Measurements from ENCODE around the gene RBM12.
A peak's percentile ranks its signal among the peaks of the same experiment; 100 is the strongest.
"Not testable (repeated sequence)": the region's sequence is repeated elsewhere in the genome, so short reads cannot be mapped to it uniquely, and the experiment has no call there.

The RBM12 gene

DNA sequence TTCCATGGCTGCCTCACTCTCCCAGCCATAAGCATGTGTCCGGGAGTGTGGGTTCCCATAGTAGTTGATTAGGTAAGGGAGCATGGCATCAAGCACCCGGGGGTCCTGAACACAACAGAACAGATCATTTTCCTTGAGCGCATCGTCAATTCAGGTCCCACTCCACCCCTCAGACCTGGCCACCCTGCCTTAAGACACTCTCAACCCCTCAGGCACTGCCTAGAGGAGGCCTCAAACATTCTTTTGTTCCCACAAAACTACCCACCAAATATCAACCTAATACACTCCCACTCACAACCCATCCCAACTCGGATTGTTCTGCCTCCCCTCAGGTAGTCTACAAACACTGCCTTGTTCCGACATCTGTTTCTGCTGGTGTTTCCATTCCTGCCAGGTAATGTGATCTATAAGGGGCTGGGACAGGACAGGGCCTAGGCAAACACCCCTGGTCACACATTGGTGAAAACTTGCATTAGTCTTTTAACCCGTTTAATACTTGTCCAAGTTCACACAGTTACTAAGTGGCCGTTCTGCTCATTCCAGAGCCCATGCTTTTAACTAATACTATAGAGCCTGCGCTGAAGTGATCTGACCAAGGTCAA lies 33.1 kb upstream of the RBM12 start:
- DNase-seq = no peak

DNA sequence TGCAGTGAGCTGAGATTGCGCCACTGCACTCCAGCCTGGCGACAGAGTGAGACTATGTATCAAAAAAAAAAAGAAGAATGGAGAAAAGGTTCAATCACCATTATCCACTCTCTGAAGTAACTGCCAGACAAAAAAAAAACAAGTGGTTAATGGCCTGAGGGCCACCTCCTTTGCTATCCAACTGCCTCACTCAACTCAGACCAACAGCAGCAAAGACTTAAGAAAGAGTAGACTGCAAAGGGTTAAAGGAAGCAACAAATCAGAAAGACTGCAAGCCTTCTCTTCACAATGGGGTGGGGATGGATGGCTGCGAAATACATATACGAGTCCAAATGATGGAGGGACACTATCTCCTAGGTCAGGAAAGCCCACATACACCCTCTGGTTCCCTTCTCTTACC lies 31.3 kb upstream of the RBM12 start:
- no peak for DNase-seq

DNA sequence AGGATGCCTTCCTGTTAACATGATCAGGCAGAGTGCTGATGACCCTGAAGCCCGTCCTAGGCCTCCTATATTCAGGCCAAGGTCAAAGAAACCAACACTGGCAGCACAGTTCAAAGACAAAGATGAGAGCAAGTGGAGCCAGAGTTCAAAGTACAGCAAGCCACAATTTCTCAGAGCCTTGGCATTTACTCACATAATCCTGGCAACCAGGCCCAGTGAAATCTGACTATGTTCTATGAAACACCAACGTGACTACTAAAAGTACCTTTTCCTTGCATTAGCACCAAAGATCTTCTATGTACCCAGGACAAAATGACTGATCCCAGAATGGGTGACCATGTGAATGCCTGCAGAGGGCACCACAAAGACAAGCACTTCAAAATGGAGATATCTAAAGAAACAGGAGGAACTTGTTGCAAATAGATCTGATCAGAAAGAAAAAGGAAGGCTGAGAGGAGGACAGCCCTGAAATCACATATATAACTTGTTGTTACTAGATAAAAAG lies 30.6 kb upstream of the RBM12 start:
- no peak for DNase-seq

DNA sequence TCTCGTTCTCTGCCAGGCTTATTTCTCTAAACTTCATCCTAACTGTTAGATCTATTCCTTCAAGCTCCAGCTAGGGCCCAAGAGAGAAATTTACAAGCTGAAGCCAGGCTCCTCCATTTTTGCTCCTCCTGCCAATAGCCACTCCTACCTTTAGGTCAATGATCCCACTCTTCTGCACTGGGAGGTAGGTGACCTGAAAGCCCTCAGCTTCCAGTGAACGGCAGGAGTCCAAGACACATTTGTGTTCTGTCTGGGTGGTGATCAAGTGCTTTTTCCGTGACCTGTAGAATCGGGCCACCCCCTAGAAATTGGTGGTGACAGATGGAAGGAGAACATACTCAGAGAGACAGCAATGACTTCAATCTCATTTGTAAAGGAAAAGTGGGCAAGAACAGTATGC lies 25.6 kb upstream of the RBM12 start:
- no peak for DNase-seq

DNA sequence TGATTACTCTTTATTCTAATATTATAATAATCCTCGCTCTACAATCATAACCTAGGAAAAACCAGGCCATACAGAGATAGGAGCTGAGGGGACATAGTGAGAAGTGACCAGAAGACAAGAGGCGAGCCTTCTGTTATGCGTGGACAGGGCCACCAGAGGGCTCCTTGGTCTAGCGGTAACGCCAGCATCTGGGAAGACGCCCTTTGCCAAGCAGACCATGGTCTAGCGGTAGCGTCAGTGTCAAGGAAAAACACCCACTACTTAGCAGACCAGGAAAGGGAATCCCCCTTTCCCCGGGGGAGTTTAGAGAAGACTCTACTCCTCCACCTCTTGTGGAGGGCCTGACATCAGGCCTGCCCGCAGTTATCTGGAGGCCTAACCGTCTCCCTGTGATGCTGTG lies 22.2 kb upstream of the RBM12 start:
- DNase-seq = not testable (repeated sequence)

DNA sequence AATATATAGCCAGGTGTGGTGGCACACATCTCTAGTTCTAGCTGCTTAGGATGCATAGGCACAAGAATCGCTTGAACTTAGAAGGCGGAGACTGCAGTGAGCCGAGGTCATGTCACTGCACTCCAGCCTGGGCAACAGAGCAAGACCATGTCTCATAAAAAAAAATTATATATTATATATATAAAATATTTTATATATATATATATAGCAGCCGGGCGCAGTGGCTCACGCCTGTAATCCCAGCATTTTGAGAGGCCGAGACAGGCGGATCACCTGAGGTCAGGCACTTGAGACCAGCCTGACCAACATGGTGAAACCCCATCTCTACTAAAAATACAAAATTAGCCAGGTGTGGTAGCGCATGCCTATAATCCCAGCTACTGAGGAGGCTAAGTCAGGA lies 20.7 kb upstream of the RBM12 start:
- DNase-seq = not testable (repeated sequence)

DNA sequence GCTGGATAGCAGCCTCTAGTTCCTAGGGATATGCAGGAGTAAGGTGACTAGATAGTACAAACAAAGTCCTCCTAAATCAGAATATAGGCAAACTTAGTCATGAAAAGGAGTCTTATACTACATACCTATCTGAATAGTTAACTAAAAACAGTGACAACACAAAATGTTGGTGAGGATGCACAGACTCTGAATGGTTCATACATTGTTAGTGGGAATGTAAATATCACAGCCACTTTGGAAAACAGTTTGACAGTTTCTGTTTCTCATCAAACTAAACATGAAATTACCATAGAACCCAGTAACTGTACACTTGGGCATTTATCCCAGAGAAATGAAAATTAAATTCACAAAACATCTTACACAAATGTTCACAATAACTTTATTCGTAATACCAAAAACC lies 17.3 kb upstream of the RBM12 start:
- DNase-seq = no peak

DNA sequence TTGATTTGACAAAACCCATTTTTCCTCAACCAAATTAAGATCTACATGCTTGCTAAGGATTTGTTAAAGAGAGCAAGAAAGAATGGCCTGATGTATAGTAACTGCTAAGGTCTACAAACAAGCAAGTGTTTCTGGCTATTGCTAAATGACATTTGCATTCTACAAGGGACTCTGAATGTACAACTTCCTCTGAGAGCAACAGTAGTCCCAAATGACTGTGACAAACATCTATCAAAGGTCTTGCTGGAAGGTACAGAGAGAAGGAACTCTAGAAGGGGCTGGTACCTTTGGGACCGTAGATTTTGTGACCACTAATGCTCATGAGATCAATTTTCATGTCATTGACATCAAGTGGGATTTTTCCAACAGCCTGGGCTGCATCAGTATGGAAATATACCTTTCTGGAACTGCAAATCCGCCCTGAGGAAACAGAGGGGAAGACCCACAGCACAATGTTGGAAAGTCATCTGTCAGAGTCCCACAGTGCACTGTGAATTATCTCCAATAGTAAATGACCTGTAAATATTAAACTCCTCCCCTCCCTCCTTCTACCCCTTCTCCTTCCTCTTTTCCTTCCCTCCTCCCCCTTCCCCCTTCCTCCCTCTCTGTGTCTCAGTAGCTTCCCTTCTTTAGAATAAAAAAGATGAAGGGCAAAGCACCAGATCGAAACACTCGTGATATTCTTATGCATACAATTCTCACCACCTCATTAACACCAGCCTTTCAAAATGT lies 15.9 kb upstream of the RBM12 start:
- no peak for DNase-seq

DNA sequence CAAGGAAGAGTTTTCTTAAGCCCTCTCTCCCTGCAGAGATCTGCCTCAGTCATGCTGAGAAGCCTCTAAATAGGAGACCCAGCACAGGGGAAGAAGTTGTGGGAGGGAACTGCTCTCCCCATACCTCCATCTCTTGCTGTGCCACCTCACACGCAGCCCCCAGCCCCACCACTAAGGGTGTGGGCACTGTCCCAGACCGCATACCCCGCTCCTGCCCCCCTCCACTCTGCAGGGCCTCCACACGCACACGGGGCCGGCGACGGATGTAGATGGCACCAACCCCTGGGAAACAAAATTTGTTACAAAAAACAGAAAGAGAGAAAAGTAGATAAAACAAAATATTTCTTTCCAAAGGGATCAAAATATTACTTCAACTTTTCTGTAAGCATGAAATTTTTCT lies 10.2 kb upstream of the RBM12 start:
- DNase-seq = no peak

DNA sequence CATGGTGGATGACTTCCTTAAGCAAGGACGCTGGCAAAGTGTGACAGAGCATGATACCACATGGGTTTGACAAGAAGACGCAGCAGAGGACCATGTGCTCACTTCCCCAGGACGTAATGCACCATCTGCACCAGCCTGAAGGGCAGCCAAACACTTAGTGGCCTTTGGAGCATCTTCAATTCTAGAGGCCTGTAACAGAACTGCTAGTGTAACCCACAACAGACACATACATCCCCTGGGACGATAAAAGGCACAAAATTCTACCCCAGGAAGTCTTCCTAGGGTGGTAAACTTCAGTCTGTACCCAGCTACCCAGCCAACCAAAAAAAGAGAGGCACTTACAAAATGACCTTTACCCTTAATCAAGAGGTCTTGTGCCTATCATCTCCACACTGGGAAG lies 9.2 kb upstream of the RBM12 start:
- DNase-seq = no peak

DNA sequence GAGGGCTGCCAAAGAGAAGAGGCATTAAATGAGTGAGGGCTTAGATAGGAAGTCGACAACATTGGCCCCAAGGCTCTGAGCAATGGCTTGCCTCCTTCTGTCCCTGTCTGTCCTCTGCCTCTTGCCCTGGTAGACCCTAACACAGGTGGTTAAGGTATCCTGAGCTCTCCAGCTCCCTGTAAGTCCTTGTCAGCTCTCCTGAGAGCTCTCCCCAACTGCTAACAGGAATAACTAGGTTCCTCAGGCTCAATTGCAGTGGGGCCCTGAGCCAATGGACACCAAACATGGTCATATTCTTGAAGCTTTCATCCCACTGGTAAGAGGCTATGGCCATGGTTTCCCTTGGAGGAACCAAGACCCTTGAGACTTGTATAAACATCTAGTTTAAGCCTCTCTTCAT lies 5.0 kb upstream of the RBM12 start:
- DNase-seq = no peak

DNA sequence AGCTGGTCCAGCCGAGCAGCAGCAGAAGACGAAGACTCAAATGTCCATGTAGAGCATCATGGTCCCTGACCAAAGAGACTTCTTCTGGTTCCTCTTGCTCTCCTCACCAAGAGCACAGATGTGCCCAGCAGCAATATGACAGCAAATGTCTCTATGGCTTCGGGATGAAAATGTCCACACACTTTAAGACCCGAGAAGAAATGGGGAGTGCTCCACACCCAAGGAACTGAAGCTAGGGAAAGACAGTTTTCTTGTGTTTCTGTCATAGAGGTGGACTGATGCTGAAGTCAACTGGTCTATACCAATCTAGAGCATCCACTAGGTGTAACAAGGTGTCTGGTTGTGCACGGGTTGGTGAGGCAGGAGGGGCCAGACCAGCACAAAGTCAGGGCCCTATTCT lies 4.5 kb upstream of the RBM12 start:
- DNase-seq = no peak

DNA sequence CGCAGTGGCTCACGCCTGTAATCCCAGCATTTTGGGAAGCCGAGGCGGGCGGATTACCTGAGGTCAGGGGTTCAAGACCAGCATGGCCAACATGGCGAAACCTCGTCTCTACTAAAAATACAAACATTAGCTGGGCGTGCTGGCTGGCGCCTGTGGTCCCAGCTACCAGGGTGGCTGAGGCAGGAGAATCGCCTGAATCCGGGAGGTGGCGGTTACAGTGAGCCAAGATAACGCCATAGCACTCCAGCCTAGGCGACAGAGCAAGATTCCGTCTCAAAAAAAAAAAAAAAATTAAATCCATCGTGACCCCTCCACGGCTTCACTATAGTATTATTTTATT lies 1.2 kb upstream of the RBM12 start:
- DNase-seq = no peak

DNA sequence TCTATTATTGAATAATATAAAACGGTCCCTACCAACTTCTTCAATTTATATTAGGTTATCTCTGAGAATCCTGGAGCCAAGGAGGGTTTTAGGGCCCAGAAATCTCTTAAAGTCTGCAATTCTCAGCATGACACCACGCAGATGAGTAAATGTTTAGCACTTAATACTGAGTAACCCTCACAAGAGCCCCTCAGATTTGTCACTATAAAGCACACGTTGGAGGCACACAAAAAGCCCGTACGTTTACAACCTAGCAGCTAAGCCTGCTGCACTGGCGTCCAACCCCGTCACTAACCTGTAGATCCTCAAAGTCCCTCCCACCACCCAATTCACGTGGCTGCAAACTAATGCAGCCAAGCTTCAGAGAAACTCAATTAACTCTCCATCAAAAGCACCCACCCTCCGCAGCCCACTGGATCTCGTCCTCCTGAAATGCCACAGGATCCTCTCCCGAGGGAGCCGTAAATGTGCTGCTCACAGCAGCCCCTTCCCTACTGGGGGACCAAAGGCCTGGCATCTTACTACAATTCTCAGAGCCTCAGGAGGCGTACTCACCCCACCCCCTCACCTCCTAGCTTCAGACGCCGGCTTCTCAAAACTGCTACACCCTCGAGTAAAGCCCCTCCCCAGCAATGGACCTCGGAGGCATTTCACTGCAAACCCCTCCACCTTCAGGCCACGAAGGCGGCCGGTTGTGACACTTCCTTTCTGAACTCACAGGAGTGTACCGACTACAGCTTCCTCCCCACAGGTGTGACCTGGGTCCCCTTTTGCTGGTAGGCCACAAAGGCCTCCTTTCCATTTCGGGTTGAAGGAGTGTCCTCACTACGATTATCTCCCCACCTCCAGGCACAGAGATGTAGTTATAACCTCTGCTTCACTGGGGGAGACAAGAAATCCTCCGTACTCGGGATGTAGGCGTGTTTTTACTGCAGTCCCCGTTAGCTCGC lies 909 bp downstream of the RBM12 start:
- DNase-seq = peak; percentile 17 to 47 (median 30)

DNA sequence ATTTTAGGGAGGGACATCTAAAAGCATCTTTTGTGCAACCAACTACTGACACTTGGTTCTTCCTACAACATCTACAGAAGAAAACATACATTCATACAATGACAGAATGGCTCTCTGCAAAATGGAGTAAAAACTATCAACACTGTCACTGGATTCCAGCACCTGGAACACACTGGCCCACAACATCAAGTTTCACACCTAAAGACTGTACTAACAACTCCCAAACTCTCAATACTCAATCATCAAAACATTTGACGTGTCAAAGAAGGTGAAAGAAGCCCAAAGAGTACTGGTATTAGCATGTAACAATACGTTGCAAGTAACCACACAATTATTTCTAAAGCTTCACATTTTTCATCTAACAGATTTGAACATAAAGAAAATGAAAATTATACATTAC lies 2.1 kb downstream of the RBM12 start:
- DNase-seq = no peak

DNA sequence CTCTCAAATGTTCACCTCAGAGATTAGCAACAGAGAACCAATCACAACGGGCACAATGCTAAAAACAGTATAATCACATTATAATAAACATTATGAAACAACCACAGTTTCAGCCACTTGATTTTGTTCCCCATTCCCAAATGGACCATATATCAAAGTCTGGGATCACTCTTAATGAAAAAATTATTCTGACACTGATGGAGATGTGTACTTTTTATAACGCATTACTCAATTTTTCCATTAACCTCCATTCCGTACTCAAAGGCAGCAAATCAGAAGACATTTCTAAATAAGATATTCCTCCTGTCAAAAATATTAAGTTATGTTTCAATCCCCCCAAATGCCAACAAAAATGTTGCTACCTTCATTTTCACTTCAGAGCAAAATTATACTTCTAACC lies 2.8 kb downstream of the RBM12 start:
- DNase-seq = no peak

DNA sequence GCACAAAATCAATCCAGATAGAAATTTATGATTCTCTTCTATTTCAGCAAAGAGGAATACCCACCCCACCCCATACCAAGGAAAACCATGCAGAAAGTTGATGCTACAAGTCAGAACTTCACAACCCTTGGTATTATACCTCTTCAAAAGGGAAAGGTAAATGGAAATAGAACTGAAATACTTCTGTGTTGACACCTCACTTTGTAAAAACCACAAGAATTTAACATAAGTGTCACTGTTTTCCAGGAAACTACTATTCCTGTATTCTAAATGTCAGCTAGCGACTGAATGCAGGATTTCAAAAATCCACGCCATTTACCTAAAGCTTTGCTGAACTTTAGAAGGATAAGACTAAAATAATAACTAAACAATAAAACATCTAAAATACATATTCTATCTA lies 3.6 kb downstream of the RBM12 start:
- DNase-seq = no peak

DNA sequence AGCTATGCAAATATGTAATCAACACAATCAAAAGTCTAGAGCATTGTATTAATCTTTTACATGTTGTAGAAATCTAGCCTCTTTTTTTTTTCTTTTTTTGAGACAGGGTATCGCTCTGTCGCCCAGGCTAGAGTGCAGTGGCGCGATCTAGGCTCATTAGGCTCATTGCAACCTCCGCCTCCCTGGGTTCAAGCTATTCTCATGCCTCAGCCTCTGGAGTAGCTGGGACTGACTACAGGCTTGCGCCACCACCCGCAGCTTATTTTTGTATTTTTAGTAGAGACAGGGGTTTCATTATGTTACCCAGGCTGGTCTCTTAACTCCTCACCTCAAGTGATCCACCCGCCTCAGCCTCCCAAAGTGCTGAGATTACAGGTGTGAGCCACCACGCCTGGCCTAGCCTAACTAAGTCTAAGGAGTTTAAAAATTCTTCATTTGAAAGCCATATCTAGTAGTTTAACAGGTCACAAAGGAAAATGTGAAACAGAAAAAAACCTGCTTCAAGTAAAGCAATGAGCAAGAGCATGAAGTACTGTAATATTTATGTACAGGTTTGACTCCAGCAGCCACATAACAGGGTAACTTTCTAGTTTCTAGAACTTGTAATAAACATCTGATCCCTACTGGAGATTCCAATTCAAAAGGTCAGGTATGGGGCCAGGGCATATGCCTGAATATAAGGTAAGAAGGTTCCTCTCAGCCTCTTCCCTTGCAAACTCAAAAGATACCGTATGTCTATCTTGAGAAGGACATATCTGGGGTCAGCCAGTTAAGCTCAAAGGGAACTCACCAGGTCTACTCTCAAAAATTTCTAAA lies 4.4 kb downstream of the RBM12 start:
- no peak for DNase-seq

DNA sequence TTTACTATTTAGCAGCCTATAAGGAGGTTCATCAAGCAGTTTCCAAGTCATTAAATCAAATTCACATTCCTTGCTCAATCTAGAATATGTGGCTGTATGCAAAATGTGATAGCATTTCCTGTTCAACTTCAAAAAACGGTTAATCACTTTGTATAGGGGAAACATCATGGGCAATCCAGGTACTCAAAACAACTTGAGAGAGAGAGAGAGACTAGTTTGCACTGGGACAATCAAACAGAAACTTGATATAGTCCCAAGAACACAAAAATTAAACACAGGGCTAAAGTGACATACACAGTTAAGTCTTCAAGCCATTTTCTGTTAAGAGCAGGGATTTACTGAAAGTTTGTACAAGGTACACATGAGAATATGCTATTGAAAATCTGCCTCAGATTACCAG lies 7.4 kb downstream of the RBM12 start:
- DNase-seq = no peak

DNA sequence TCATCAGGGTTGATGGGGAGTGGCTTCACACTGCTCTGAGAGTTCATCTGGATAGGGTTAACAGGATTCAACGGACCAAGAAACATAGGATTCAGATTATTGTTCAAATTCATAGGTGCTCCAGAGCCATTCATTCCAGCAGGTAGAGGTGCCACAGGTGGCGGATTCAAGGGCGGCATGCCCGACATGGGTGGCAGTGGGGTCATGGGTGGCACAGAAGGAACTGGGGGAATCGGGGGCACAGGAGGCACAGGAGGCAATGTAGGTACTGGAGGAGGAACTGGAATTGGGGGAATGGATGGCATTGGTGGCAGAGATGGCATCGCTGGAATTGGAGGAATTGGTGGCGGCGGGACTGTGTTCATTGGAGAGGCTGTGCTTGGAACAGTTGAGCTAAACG lies 10.3 kb downstream of the RBM12 start:
- DNase-seq = no peak

DNA sequence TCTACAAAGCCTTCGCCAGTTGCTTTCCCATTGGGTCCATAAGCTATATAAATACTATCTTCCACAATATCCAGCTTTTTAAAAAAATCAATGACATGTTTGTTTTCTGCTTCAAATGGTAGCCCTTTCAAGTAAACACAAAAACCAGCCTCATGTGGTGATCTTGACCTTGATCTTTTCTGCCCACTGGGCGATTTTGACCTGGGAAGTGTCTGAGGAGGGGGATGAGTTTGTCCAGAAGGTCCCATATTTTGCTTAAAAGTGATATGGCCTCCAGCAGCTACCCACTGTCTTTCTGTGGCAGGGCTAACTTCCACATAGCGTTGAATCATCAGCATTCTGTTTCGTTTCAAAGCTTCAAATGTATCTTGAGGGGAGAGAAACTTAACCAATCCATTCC lies 10.8 kb downstream of the RBM12 start:
- no peak for DNase-seq

DNA sequence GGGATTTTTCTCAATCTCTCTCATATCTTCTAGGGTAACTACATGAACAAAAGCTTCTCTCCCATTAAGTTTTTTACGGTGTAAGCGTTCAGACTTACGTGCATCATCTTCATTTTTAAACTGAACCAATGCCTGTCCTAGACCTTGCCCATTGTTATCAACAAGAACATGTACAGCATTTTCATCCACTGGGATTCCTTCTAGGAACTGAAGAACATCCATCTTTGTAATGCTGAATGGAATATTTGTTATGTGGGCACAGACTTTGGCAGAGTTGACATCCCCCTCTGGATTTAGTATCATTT lies 11.3 kb downstream of the RBM12 start:
- no peak for DNase-seq
